ENCODE measurements around the gene MICOS13.

- TF ChIP-seq, protein P1, sequence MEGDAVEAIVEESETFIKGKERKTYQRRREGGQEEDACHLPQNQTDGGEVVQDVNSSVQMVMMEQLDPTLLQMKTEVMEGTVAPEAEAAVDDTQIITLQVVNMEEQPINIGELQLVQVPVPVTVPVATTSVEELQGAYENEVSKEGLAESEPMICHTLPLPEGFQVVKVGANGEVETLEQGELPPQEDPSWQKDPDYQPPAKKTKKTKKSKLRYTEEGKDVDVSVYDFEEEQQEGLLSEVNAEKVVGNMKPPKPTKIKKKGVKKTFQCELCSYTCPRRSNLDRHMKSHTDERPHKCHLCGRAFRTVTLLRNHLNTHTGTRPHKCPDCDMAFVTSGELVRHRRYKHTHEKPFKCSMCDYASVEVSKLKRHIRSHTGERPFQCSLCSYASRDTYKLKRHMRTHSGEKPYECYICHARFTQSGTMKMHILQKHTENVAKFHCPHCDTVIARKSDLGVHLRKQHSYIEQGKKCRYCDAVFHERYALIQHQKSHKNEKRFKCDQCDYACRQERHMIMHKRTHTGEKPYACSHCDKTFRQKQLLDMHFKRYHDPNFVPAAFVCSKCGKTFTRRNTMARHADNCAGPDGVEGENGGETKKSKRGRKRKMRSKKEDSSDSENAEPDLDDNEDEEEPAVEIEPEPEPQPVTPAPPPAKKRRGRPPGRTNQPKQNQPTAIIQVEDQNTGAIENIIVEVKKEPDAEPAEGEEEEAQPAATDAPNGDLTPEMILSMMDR (IDR thresholded peaks at IDR 0.05): no peak
- TF ChIP-seq POLR2A (IDR thresholded peaks at IDR 0.05): no peak
Measured at GRCh38 chr19:5681391-5682106, 1.2 kb upstream of the MICOS13 start.
